GM12864 (cell line): Measurements from ENCODE around the gene TNFRSF25.
"Not testable (repeated sequence)": the region's sequence is repeated elsewhere in the genome, so short reads cannot be mapped to it uniquely, and the experiment has no call there.

Experiments
- DNase-seq: peaks from one replicate; pipeline ENCODE4 v3.0.0-alpha.2; 2011; ENCODE audit warnings: low read depth
- H3K4me3 ChIP-seq: 2 replicates; pipeline ENCODE4 v1.5.1; 2011; ENCODE audit warnings: mild to moderate bottlenecking, low read depth, low read length, control low read depth
- CTCF ChIP-seq: IDR thresholded peaks from 2 replicates; pipeline ENCODE4 v1.5.1; 2011; ENCODE audit warnings: low read depth, mild to moderate bottlenecking, moderate library complexity, low read length, control low read depth, inconsistent platforms; ENCODE audit errors: missing control alignments

TNFRSF25 gene

GRCh38 chr1:6459850-6460265 is 6.1 kb downstream of the TNFRSF25 start:
- no peak for TF ChIP-seq CTCF
- H3K4me3 ChIP-seq = no peak overlapping the region
- DNase-seq = no peak

- no peak overlapping the region for H3K4me3 ChIP-seq
- TF ChIP-seq CTCF = no peak
- DNase-seq = no peak
These were observed 9.0 kb downstream of the TNFRSF25 start for GRCh38 chr1:6456800-6457466.

GRCh38 chr1:6455752-6456520 is 10.0 kb downstream of the TNFRSF25 start:
- DNase-seq, H3K4me3 ChIP-seq: not testable (repeated sequence)

- DNase-seq = no peak
- no peak overlapping the region for H3K4me3 ChIP-seq
- no peak for TF ChIP-seq CTCF
These were observed 10.9 kb downstream of the TNFRSF25 start for GRCh38 chr1:6454856-6455751.

GRCh38 chr1:6453895-6454855 is 11.8 kb downstream of the TNFRSF25 start:
- not testable (repeated sequence) for H3K4me3 ChIP-seq, DNase-seq

- no peak overlapping the region for H3K4me3 ChIP-seq
- TF ChIP-seq CTCF = no peak
- DNase-seq = no peak
These were observed 15.0 kb downstream of the TNFRSF25 start for GRCh38 chr1:6450943-6451373.

GRCh38 chr1:6450486-6450885 is 15.5 kb downstream of the TNFRSF25 start:
- not testable (repeated sequence) for H3K4me3 ChIP-seq, DNase-seq
